NCI-H1092 (cell line): Measurements from ENCODE around the gene LPO.

Experiments
- DNase-seq: peaks from one replicate; lab custom pipeline; 2025; lab: John Stamatoyannopoulos, UW

LPO gene

GRCh38 chr17:58303971-58304749 lies 65.8 kb downstream of the LPO start:
- no peak for DNase-seq

GRCh38 chr17:58304750-58305486 lies 66.5 kb downstream of the LPO start:
- no peak for DNase-seq

- no peak for DNase-seq
Observed at GRCh38 chr17:58305626-58306025, 67.2 kb downstream of the LPO start.

- DNase-seq: no peak
Observed at GRCh38 chr17:58306131-58306951, 68.0 kb downstream of the LPO start.

GRCh38 chr17:58307468-58308172 lies 69.2 kb downstream of the LPO start:
- no peak for DNase-seq

- no peak for DNase-seq
Observed at GRCh38 chr17:58308173-58308984, 70.0 kb downstream of the LPO start.

- no peak for DNase-seq
Observed at GRCh38 chr17:58308985-58309917, 70.9 kb downstream of the LPO start.

GRCh38 chr17:58309918-58310259 lies 71.5 kb downstream of the LPO start:
- no peak for DNase-seq

GRCh38 chr17:58310511-58311428 lies 72.4 kb downstream of the LPO start:
- no peak for DNase-seq

- DNase-seq: no peak
Observed at GRCh38 chr17:58311429-58311894, 73.1 kb downstream of the LPO start.

- DNase-seq: no peak
Observed at GRCh38 chr17:58312021-58312630, 73.7 kb downstream of the LPO start.

GRCh38 chr17:58312829-58313228 lies 74.4 kb downstream of the LPO start:
- DNase-seq: no peak

- no peak for DNase-seq
Observed at GRCh38 chr17:58313815-58314705, 75.7 kb downstream of the LPO start.

- no peak for DNase-seq
Observed at GRCh38 chr17:58314706-58315015, 76.3 kb downstream of the LPO start.

GRCh38 chr17:58315281-58315711 lies 76.9 kb downstream of the LPO start:
- no peak for DNase-seq

GRCh38 chr17:58315750-58316149 lies 77.4 kb downstream of the LPO start:
- DNase-seq: no peak

GRCh38 chr17:58316260-58316960 lies 78.0 kb downstream of the LPO start:
- DNase-seq: no peak
